Stimulated activated CD4-positive, alpha-beta T cell treated with anti-CD3 and anti-CD28 coated beads, TNF-alpha, amount 100 ng/mL, for 24 hours (primary cell): ENCODE results near the gene CRYZL1.

Source experiments
- DNase-seq, 3 experiments: peaks; one replicate each; pipeline ENCODE4 v3.0.0-alpha.2; 2020; ENCODE audit warnings: low read depth in 3 of 3

CRYZL1 gene

GRCh38 chr21:33541105-33541711 lies 100.3 kb downstream of the CRYZL1 start:
- no peak for DNase-seq

GRCh38 chr21:33540711-33541104 lies 100.8 kb downstream of the CRYZL1 start:
- DNase-seq, result no peak

- DNase-seq, result no peak
These were observed 101.9 kb downstream of the CRYZL1 start for GRCh38 chr21:33539616-33540015.
